Right ventricle myocardium inferior (tissue), 1 donor: ENCODE results near the gene ATP1A4. TPM values are rescaled to one million over a fixed set of nuclear protein-coding genes. Genes with fewer than 3 reads are reported as not detected.

Source experiments
- ATAC-seq: fragments of 200-7000 bp; cut with Tn5 transposase; one replicate; pipeline ENCODE4 v1.9.1; 2020; ENCODE audit warnings: mild to moderate bottlenecking, moderate library complexity
- DNase-seq: peaks from one replicate; pipeline ENCODE4 v3.0.0; 2021; ENCODE audit errors: missing footprints
- intact Hi-C: fragments of 100-400 bp; cut with DNase I; formaldehyde crosslinking; loops from one replicate; pipeline ENCODE4 v1.11.0; 2022
- total RNA-seq: library from RNA; stranded (reverse); fragmentation: NEBNext Ultra II Directional; extraction: Animal tissue kit (Norgen Biotek cat#: 25700); gene quantifications from one replicate; pipeline ENCODE4 v1.2.1, GENCODE V29; 2021
- donor health status: DM: no; HTN: yes; CAD: no; lungs with severe emphysema.

The ATP1A4 gene
- total RNA-seq, 1 donor from 2014 or later: not detected

DNA sequence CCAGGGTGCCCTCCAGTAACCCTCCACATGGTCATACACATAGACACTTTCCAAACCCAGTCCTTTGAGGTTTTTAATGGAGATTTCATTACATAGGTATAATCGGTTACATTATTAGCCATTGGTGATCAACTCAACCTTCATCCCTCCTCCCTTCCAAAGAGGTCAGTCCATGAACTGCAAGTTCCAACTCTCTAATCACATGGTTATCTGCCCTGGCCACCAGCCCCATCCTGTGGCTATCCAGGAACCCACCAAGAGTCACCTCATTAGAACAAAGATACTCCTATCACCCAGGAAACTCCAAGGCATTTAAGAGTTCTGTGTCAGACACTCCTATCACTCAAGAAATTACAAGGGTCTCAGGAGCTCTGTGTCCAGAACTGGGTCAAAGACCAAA, 12.2 kb downstream of the ATP1A4 start:
- intact Hi-C loops: loop anchor here (5.0 kb wide), 1 partner anchor 46 kb away; the partner anchor contains the start of gene ATP1A2
- DNase-seq (no peak), ATAC-seq (no peak)

DNA sequence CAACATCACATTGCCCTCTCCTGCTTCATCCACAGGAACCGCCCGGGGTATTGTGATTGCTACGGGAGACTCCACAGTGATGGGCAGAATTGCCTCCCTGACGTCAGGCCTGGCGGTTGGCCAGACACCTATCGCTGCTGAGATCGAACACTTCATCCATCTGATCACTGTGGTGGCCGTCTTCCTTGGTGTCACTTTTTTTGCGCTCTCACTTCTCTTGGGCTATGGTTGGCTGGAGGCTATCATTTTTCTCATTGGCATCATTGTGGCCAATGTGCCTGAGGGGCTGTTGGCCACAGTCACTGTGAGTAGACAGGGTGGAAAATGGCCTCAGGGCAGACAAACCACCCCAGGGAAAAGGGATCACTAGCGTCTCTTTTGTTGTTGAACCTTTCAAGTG, 12.7 kb downstream of the ATP1A4 start:
- no peak for ATAC-seq
- intact Hi-C loops: loop anchor here (5.0 kb wide), 1 partner anchor 47 kb away; the partner anchor contains the start of gene ATP1A2
- DNase-seq: no peak

- intact Hi-C loops: no loop called here
- ATAC-seq (no peak), DNase-seq (no peak)
Measured at GRCh38 chr1:160166166-160166868, 14.9 kb downstream of the ATP1A4 start.

DNA sequence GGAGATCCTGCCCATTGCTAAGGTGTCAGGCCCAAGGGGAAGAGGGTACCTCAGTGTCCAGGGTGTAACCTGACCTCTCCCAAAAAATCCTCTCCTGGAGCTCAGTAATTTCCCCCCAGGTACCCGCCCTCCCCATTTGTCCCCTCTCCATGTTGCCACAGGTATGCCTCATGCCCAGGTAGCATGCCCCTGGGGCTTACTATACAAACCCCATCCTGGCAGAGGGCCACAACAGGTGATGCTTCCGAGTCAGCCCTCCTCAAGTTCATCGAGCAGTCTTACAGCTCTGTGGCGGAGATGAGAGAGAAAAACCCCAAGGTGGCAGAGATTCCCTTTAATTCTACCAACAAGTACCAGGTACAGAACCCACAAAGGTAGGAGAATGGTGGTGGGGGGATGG, 15.7 kb downstream of the ATP1A4 start:
- DNase-seq (no peak), ATAC-seq (no peak)
- intact Hi-C loops: no loop called here

DNA sequence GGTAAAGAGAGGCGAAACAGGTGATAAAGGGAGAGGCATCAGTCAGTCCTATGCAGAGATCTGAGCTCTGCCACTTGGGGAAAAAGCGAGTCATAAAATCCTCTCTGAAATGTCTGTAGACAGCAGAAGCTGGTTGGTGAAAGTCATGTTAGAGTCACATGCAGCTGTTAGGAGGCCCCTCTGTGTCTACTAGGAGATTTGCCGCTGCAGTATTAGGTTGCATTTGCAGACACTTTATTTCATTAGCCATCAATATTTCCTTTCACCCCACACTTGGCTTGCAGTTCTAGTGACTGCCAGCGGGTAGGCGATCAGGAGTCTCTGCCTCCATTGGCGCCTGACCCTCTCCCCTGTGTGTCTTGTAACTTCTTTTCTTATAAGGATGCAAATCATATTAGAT, 16.2 kb downstream of the ATP1A4 start:
- ATAC-seq: no peak
- DNase-seq: no peak
- intact Hi-C loops: no loop called here

DNA sequence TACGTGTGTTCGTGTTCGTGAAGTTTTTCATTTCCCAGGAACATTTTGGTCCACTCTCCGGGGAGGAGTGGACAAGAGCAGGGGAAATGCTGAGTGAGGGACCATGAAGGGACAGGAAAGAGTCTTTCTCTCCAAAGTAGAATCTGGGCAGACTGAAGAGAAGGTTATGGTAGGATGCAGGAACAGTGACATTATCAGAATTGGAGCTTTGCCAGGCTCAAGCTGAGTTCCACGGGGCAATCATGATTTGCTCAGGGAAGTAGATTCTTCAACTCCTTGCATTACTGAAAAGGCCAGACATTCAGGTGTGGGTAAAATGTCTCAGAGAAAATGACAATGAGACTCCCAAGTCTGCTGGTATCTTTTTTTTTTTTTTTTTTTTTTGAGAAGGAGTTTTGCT, 16.6 kb downstream of the ATP1A4 start:
- intact Hi-C loops: no loop called here
- no peak for DNase-seq
- no peak for ATAC-seq

- ATAC-seq (no peak), DNase-seq (no peak)
- intact Hi-C loops: no loop called here
Measured at GRCh38 chr1:160168609-160169369, 17.4 kb downstream of the ATP1A4 start.

DNA sequence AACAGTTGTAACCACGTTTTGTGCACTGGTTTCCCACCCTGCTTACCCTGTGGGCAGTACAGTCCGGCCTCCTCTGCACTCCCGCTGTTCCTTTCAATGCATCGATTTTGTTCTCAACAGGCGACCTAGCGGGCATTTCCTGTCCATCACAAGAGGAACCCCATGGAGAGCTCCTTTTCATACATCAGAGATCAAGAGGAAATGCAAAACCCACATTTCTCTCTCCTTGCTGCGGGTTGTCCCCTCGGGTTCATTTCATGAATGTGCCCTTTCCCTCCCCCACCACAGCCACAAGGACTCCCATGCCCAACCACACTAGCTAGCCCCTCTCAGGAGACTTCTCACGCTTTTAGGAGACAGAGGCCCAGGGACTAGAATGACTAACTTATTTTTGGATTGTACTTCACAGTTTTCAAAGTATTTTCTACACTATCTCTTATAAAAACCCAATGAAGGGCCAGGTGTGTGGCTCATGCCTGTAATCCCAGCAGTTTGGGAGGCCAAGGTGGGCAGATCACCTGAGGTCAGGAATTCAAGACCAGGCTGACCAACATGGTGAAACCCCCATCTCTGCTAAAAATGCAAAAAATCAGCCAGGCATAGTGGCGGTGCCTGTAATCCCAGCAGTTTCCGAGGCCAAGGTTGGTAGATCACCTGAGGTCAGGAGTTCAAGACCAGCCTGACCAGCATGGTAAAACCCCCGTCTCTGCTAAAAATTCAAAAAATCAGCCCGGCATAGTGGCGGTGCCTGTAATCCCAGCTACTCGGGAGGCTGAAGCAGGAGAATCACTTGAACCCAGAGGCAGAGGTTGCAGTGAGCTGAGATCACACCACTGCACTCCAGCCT, 18.4 kb downstream of the ATP1A4 start:
- no peak for DNase-seq
- no peak for ATAC-seq
- intact Hi-C loops: no loop called here

GRCh38 chr1:160171354-160171753, 20.0 kb downstream of the ATP1A4 start:
- no peak for ATAC-seq
- intact Hi-C loops: no loop called here
- no peak for DNase-seq

- ATAC-seq: no peak
- no peak for DNase-seq
- intact Hi-C loops: no loop called here
Measured at GRCh38 chr1:160171980-160172379, 20.6 kb downstream of the ATP1A4 start.

DNA sequence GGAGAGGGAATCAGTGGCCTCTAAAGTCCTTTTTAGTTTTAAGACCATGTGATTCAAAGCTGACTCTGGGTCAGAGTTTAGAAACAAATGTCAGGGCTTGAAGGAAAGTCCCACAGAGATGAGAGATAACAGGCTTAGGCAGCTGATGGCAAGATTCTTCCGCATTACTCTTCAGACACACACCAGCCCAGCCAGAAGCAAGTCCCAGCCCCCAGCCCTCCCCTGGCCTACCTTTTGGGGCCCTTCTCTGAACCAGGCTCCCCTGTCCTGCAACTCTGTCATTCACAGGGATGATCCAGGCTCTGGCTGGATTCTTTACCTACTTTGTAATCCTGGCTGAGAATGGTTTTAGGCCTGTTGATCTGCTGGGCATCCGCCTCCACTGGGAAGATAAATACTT, 25.8 kb downstream of the ATP1A4 start:
- no peak for ATAC-seq
- intact Hi-C loops: no loop called here
- no peak for DNase-seq

GRCh38 chr1:160177667-160178066, 26.3 kb downstream of the ATP1A4 start:
- DNase-seq (no peak), ATAC-seq (no peak)
- intact Hi-C loops: no loop called here

DNA sequence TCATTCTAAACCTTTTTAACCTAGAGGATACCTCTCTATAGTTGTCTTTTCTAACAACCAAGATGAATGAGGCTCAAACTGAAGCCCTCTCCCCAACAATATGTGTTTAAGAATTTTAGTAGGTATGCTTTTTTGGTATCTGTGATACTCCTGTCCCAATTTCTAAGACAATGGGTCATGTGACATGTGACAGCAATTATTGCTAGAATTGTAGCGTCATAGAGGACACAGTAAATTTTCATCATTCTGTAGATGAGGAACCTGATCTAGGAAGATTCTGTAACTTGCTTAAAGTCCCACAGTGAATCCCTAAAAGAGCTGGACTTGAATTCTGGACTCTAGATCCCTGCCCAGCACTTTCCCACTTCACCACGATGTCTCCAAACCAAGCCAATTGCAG, 27.3 kb downstream of the ATP1A4 start:
- ATAC-seq: no peak
- no peak for DNase-seq
- intact Hi-C loops: no loop called here

DNA sequence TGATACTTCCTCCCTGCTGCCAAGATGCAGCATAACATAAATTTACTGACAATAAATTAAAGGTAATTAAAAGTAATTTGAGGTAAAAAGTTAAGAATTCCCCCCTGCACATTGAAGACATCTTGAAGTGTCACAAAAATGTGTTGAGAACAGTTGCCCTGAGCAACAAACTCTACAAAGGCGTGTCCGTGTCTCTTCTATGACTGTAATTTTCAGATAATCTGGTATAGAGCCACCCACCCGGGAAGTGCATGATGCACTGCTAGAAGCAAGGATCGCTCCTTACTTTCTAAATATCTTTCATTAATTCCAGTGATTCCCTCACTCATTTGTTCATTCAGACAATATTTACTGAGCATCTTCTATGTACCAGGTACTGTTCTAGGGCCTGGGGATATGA, 27.9 kb downstream of the ATP1A4 start:
- intact Hi-C loops: no loop called here
- no peak for DNase-seq

DNA sequence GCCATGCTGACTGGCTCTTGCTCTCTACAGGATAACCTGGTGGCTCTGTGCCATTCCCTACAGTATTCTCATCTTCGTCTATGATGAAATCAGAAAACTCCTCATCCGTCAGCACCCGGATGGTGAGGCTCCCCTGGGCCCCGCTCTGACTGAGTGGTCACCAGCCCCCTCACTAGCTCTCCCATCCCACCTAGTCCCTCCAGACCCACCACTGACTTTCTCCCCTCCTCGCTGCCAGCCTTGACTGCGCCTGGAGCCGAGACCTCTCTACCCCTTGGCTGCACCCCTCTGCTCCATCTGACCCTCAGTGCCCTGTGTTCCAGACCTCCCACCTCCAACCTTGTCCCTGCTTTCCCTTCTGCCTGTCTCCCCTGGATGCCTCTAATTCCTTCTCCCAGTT, 34.8 kb downstream of the ATP1A4 start:
- no peak for DNase-seq
- no peak for ATAC-seq
- intact Hi-C loops: no loop called here

More for the DNA sequence above, 27.9 kb downstream of the ATP1A4 start:
- no peak for ATAC-seq

GRCh38 chr1:160186729-160187128, 35.3 kb downstream of the ATP1A4 start:
- no peak for ATAC-seq
- intact Hi-C loops: no loop called here

DNA sequence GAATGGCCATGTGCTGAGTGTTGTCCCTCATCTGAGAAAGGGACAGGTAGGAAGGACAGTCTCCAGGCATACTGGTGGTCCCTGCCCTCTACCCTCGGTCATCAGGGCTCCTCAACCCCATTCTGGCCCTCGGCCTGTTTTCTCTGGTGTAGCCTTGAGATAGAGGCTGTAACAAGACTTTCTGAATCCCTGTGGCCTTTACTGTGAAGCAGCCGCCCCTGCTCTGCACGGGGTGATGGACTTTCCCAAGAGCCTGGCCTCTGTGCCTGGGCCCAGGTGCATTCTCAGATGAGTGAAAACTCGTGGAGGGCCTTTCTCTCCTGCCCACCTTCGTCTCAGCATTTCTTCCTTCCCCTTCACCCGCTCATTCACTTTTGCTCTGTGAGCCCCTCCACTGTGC, 36.0 kb downstream of the ATP1A4 start:
- ATAC-seq (no peak), DNase-seq (no peak)
- intact Hi-C loops: no loop called here

More at GRCh38 chr1:160186729-160187128, 35.3 kb downstream of the ATP1A4 start:
- no peak for DNase-seq

- intact Hi-C loops: loop anchor here (2.0 kb wide), 1 partner anchor 30 kb away; no protein-coding TSS in a partner anchor
- ATAC-seq: no peak
- no peak for DNase-seq
Measured at GRCh38 chr1:160188341-160188740, 36.9 kb downstream of the ATP1A4 start.
